SJCRH30 (cell line): ENCODE data around the gene OR1L1. TPM values are rescaled to one million over a fixed set of nuclear protein-coding genes. Genes with fewer than 3 reads are reported as not detected.

Experiments
- DNase-seq, 2 experiments: peaks; one replicate each; pipeline ENCODE4 v3.0.0-alpha.2; 2015 to 2020
- H3K27ac ChIP-seq: fragments of 250-450 bp; sonication (Bioruptor Pico); 2 replicates; pipeline ENCODE4 v1.5.1; 2020; ENCODE audit warnings: mild to moderate bottlenecking, moderate library complexity
- H3K27me3 ChIP-seq: fragments of 250-450 bp; sonication (Bioruptor Pico); 2 replicates; pipeline ENCODE4 v1.5.1; 2020; ENCODE audit warnings: mild to moderate bottlenecking, moderate library complexity
- H3K36me3 ChIP-seq: fragments of 250-450 bp; sonication (Bioruptor Pico); 2 replicates; pipeline ENCODE4 v1.5.1; 2020; ENCODE audit warnings: mild to moderate bottlenecking, moderate library complexity
- H3K4me1 ChIP-seq: fragments of 250-450 bp; sonication (Bioruptor Pico); 2 replicates; pipeline ENCODE4 v1.5.1; 2020; ENCODE audit warnings: mild to moderate bottlenecking, moderate library complexity
- H3K4me3 ChIP-seq: fragments of 250-450 bp; sonication (Bioruptor Pico); 2 replicates; pipeline ENCODE4 v1.5.1; 2020; ENCODE audit warnings: mild to moderate bottlenecking, moderate library complexity
- H3K9me3 ChIP-seq: fragments of 250-450 bp; sonication (Bioruptor Pico); replicated peaks from 2 replicates; pipeline ENCODE4 v1.5.1; 2020; ENCODE audit warnings: mild to moderate bottlenecking, moderate library complexity
- total RNA-seq: library from RNA; depleted of rRNA; stranded (reverse); fragments of >200 nt; shearing (Covaris generic); gene quantifications from 2 replicates; pipeline ENCODE4 v1.2.3, GENCODE V29; 2014; rRNA removed

The OR1L1 gene, protein sequence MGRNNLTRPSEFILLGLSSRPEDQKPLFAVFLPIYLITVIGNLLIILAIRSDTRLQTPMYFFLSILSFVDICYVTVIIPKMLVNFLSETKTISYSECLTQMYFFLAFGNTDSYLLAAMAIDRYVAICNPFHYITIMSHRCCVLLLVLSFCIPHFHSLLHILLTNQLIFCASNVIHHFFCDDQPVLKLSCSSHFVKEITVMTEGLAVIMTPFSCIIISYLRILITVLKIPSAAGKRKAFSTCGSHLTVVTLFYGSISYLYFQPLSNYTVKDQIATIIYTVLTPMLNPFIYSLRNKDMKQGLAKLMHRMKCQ
- total RNA-seq, result not detected in 2 replicates

DNA sequence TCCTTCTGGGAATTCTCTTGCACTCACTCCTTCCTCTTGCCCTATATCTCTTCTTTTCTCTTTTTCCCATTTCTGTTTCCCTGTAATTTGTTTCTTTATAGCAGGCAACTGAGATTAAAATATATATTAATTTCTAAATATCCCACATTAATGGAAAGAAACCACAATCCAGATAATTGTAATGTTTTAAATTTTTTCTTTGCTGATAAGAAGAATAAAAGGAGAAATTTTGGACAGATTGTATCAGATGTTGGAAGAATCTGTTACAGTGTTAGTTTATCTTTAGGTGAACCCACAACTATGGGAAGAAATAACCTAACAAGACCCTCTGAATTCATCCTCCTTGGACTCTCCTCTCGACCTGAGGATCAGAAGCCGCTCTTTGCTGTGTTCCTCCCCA lies at the start of gene OR1L1:
Gene OR1L1 (plus strand): TSS at position 301 of the 400 bp plus-strand sequence. CDS start 0 bp downstream, at position 301.
- H3K9me3 ChIP-seq, result no peaks in the 10 kb centered on the region

DNA sequence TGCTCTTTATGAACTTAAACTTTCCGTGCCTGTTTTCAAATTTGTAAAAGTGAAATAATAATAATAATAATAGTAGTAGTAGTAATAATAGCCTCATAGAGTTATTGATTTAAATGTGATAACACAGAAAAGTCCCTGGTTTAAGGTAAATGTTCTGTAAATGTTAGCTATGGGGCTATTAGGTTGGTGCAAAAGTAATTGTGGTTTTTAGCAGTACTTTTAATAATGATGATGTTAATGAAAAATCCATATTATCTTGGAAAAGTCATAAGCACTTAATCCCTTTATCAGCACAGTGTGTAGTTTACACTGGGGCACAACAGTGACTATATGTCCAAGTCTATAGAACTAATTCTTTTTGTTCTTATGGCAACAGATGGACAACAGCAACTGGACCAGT lies 47.2 kb upstream of the OR1L1 start, which contains the start of gene OR1Q1:
Gene OR1Q1 (plus strand): TSS at position 377 of the 400 bp plus-strand sequence. CDS start 0 bp downstream, at position 377.
- H3K4me3 ChIP-seq, result no peak within 1 kb of the TSS
- no peaks in the 10 kb centered on the region for H3K4me1 ChIP-seq
- H3K9me3 ChIP-seq, result no peaks in the 10 kb centered on the region
- no peaks in the 10 kb centered on the region for H3K36me3 ChIP-seq
- no peak for DNase-seq
- no peak within 1 kb of the TSS for H3K27ac ChIP-seq
- no peaks in the 10 kb centered on the region; the same call in 1 of the 2 replicates for H3K27me3 ChIP-seq

More for the DNA sequence above, at the start of gene OR1L1:
- no peak within 1 kb of the TSS for H3K27ac ChIP-seq
- H3K27me3 ChIP-seq, result no peaks in the 10 kb centered on the region; the same call in 1 of the 2 replicates
- H3K4me3 ChIP-seq, result no peak within 1 kb of the TSS
- no peaks in the 10 kb centered on the region for H3K36me3 ChIP-seq
- H3K4me1 ChIP-seq, result no peaks in the 10 kb centered on the region
- no peak for DNase-seq

DNA sequence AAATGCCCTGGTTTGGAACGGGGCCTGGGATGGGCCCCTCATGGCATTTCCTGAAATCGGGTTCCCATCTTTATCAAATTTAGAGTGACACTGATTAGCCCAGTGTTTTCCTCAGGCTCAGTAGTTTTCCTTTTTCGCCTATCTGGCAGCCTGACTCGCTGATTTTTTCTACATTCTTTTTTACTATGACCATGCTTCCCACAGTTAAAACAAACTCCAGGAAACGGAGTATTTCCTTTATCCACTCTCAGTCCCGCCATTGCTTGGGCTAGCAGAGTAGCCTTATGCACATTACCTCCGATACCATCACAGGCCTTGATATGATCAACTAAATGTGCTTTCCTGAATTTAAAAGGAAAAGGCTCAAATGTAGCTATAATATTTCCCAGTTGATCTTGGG lies 41.5 kb upstream of the OR1L1 start:
- DNase-seq, result no peak
- no peak overlapping the region for H3K27ac ChIP-seq

DNA sequence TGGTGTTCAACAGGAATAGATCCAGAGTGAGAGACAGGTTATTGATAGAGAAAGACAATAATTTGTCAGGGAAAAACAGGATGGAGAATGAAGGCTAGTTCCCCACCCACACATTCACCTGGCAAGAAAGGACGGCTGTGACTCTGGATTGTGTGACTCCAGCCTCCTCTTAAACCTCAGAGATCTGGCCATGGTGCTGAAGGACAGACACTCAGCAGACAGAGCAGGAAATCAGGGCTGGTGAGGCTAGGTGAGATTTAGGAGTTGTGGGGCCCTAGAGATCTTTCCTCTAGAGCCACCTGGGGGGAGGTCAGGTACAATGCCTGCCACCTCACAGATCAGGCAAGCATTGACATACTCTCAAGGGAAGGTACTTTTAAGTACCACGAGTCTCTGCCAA lies 19.3 kb upstream of the OR1L1 start:
- H3K4me1 ChIP-seq, result no peaks in the 10 kb centered on the region
- H3K27me3 ChIP-seq, result no peaks in the 10 kb centered on the region
- H3K36me3 ChIP-seq, result no peaks in the 10 kb centered on the region
- H3K27ac ChIP-seq, result no peak overlapping the region
- peak; percentile 14 to 48 for DNase-seq
- H3K9me3 ChIP-seq, result no peaks in the 10 kb centered on the region
- no peak overlapping the region for H3K4me3 ChIP-seq

More for the DNA sequence above, 41.5 kb upstream of the OR1L1 start:
- Histone ChIP-seq H3K36me3 (no peaks in the 10 kb centered on the region), H3K4me1 (no peaks in the 10 kb centered on the region), H3K9me3 (no peaks in the 10 kb centered on the region), H3K27me3 (no peaks in the 10 kb centered on the region; the same call in 1 of the 2 replicates), H3K4me3 (no peak overlapping the region)

DNA sequence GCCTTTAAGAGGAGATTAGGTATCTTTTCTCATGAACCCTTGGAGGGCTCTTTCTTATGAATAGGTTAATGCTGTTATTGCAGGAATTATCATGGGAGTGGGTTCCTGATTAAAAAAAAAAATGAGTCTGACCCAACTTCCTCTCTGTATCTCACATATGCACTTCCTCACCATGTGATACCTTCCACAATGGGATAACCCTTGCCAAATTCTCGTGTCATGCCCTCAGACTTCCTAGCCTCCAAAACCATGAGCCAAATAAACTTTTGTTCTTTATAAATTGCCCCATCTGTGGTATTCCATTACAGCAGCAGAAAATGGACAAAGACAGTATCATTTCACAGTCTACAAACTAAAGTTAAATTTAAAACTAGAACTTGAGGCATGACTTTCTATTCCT lies 5.1 kb upstream of the OR1L1 start:
- no peaks in the 10 kb centered on the region for H3K27me3 ChIP-seq
- DNase-seq, result no peak
- H3K4me1 ChIP-seq, result no peaks in the 10 kb centered on the region
- no peak overlapping the region for H3K4me3 ChIP-seq
- H3K27ac ChIP-seq, result no peak overlapping the region
- no peaks in the 10 kb centered on the region for H3K9me3 ChIP-seq
- no peaks in the 10 kb centered on the region for H3K36me3 ChIP-seq

DNA sequence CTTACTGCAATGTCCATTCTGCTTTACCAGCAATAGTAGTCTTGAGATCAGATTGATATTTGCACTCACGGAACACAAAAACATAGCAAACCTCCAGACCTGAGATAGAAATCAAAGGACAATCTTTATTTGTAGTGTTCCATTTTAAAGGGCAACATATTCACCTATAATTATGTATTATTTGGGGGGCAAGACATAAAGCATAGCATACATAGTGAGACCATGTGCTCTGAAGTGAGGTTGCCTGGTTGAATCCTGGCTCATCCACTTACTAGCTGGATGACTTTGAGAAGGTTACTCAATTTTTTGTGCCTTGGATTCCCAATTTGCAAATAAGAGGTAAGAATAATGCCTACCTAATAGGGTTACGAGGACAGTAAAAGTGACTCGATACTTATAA lies 4.0 kb upstream of the OR1L1 start, which contains the start of gene OR1B1:
Gene OR1B1 (minus strand): TSS at position 101 of the 400 bp plus-strand sequence.
- Histone ChIP-seq H3K9me3 (no peaks in the 10 kb centered on the region), H3K27me3 (no peaks in the 10 kb centered on the region; the same call in 1 of the 2 replicates), H3K27ac (no peak within 1 kb of the TSS), H3K36me3 (no peaks in the 10 kb centered on the region), H3K4me1 (no peaks in the 10 kb centered on the region), H3K4me3 (no peak within 1 kb of the TSS)
- no peak for DNase-seq

DNA sequence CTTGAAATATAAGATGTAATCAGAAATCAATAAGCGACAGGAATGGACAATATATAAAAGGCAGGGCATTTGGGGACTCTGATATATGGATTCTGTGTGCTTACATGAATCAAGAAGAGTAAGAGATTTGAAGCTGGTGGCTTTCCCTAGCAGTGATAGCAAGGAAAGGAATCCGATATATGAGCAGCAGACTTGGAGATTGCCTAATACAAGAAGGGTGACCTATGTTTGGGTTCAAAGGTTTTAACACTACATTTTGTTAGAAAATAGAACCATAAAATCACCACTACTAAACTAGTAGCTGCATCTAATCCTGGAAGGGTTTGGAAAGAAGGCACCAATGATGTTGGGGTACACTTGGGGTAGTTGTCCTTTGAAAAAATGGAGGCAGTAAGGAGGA lies 11.0 kb downstream of the OR1L1 start:
- Histone ChIP-seq H3K4me3 (no peak overlapping the region), H3K9me3 (no peaks in the 10 kb centered on the region), H3K27ac (no peak overlapping the region), H3K36me3 (no peaks in the 10 kb centered on the region), H3K4me1 (no peaks in the 10 kb centered on the region), H3K27me3 (peaks cover 10% of the 10 kb centered on the region; the same call in 1 of the 2 replicates)
- no peak for DNase-seq

DNA sequence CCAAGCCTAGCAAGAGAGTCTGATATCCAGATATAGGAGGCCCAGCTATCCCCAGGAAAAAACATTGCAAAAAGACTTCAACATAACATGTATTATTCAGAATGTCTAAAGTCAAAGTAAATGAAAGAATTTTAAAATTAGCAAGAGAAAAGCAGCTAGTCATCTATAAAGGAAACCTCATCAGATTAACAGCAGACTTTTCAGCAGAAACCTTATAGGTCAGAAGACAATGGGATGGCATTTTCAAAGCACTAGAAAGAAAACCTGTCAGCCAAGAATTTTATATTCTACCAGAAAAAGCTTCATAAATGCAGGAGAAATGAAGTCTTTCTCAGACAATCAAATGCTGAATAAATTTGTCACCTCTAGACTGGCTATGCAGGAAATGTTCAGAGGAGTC lies 23.3 kb downstream of the OR1L1 start:
- Histone ChIP-seq H3K27ac (no peak overlapping the region), H3K4me1 (no peaks in the 10 kb centered on the region), H3K4me3 (no peak overlapping the region), H3K36me3 (no peaks in the 10 kb centered on the region), H3K27me3 (no peaks in the 10 kb centered on the region), H3K9me3 (no peaks in the 10 kb centered on the region)
- no peak for DNase-seq

DNA sequence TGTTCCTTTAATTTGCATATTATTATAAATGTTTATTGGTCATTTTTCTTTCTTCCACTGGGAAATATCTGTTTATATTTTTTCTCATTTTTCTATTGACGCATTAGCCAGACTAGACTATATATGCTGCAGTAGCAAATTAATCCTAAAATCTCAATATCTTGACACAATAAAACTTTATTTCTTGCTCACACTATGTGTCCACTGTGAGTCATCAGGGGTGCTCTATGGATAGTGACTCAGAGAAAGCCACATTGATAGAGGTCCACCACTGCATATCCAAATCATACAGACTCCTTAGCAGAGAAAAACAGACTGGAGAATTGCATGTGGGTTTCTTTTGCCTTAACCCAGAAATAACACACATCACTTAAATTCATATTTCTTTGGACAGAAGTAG lies 34.2 kb downstream of the OR1L1 start:
- no peaks in the 10 kb centered on the region for H3K27me3 ChIP-seq
- no peaks in the 10 kb centered on the region; the same call in 1 of the 2 replicates for H3K9me3 ChIP-seq
- H3K4me1 ChIP-seq, result no peaks in the 10 kb centered on the region
- H3K27ac ChIP-seq, result no peak overlapping the region
- DNase-seq, result no peak
- no peak overlapping the region for H3K4me3 ChIP-seq
- no peaks in the 10 kb centered on the region for H3K36me3 ChIP-seq

Other genes starting within 250 kb of the OR1L1 start
- gene OR1J1, start 183.8 kb upstream of the OR1L1 start, total RNA-seq, result not detected in 2 replicates
- gene OR1J2, start 150.9 kb upstream of the OR1L1 start, total RNA-seq, result not detected in 2 replicates
- not detected in 2 replicates for gene OR1J4, start 142.6 kb upstream of the OR1L1 start, total RNA-seq
- gene OR1N1, start 134.4 kb upstream of the OR1L1 start, total RNA-seq, result not detected in 2 replicates
- not detected in 2 replicates for gene OR1N2, start 108.6 kb upstream of the OR1L1 start, total RNA-seq
- not detected in 2 replicates for gene OR1L8, start 78.3 kb upstream of the OR1L1 start, total RNA-seq
- gene OR1Q1, start 47.0 kb upstream of the OR1L1 start, total RNA-seq, result not detected in 2 replicates
- gene OR1B1, start 4.1 kb upstream of the OR1L1 start, total RNA-seq, result not detected in 2 replicates
- not detected in 2 replicates for gene OR1L3, start 13.4 kb downstream of the OR1L1 start, total RNA-seq
- not detected in 2 replicates for gene OR1L4, start 62.3 kb downstream of the OR1L1 start, total RNA-seq
- gene OR1L6, start 80.6 kb downstream of the OR1L1 start, total RNA-seq, result not detected in 2 replicates
- gene OR5C1, start 127.2 kb downstream of the OR1L1 start, total RNA-seq, result not detected in 2 replicates
- not detected in 2 replicates for gene OR1K1, start 138.4 kb downstream of the OR1L1 start, total RNA-seq
- 39.0 and 45.6 TPM in 2 replicates for gene PDCL, start 166.9 kb downstream of the OR1L1 start, total RNA-seq
- gene RC3H2, start 243.6 kb downstream of the OR1L1 start, total RNA-seq, result 84.7 and 91.0 TPM in 2 replicates